ENCODE results near the gene SSC5D. TPM values are rescaled to one million over a fixed set of nuclear protein-coding genes. Genes with fewer than 3 reads are reported as not detected.

SSC5D gene
- total RNA-seq, 1 experiment from 2014 or later: 1.5 TPM

DNA sequence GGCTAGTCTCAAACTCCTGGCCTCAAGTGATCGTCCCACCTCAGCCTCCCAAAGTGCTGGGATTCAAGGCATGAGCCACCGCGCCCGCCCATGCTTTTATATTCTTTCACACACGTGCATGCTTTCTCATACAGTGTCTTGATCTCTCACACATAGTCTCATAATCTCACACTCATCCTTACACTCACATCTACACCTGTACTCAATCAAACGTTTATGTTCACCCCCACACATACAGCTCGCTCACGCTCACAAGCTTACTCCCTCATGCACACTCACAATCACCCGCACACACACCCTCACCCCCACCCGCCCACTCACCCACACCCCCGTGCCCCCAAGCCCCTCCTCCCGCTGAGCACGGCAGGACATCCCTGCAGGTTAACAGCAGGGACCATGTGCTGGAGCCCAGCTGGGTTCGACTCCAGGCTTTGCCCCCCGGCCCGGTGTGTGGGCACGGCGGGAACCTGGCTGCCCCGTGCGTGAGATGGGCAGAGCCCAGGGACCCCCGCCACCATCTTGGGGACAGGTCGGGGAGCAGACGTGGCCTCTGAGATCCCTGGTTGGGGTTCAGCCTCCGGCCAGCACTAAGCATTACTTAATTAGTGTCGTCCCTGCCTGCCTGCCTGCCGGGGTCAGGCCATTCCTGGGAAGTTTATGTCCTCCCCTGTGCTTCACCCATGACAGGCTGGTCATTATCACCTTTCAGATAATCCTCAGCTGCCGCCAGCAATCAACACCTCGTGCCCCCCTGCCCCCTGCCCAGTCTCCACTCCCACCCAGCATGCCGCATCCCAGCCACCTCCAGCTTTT is 37.3 kb downstream of the SSC5D start:
- Histone ChIP-seq H3K9ac (ENCODE audit: low read length) (no peak overlapping the region), H4K20me1 (ENCODE audit: insufficient read depth) (no peaks in the 10 kb centered on the region), H3K27me3 (ENCODE audit: insufficient read depth, low read length) (no peaks in the 10 kb centered on the region), H3K4me3 (replicated peaks in 1 of 2; ENCODE audit: low read depth in 1 of 2, low read length in 2 of 2) (no peak overlapping the region), H2AFZ (ENCODE audit: low read depth, low read length, poor library complexity, severe bottlenecking) (no peak overlapping the region), H3K9me3 (ENCODE audit: control insufficient read depth in 1 of 2, insufficient read depth in 1 of 2, low read depth in 1 of 2, low read length in 2 of 2) (peaks cover 0 to 4% of the 10 kb centered on the region in 2 experiments; a peak in 1 of 4 replicates), H3K79me2 (ENCODE audit: insufficient read depth, low read length) (no peaks in the 10 kb centered on the region), H3K4me1 (ENCODE audit: control insufficient read depth in 1 of 2, insufficient read depth in 2 of 2, low read length in 2 of 2) (peaks cover 0 to 4% of the 10 kb centered on the region in 2 experiments; a peak in 1 of 4 replicates), H3K36me3 (ENCODE audit: control insufficient read depth in 1 of 2, insufficient read depth in 2 of 2, low read length in 2 of 2) (no peaks in the 10 kb centered on the region), H3K9me2 (ENCODE audit: insufficient read depth) (no peaks in the 10 kb centered on the region), H3K4me2 (ENCODE audit: low read length) (no peak overlapping the region), H3K27ac (ENCODE audit: low read depth, low read length) (no peak overlapping the region)
- POLR2A ChIA-PET: interaction anchor here (0.8 kb wide), 1 partner anchor 49 kb away, joined by 3 read pairs; the partner anchor contains the start of gene ZNF628
- DNase-seq (ENCODE audit: low read depth, low spot score) (no peak), ATAC-seq (no peak)
- BruUV-seq (replicated peaks): no TSS peak
- RAD21 ChIA-PET (ENCODE audit: low non-redundant PET in 1 of 2, low total read pairs in 2 of 2, uncharacterized antibody in 2 of 2, unreplicated experiment in 2 of 2): no interaction called here
- TF ChIP-seq POLR2A (IDR thresholded peaks at IDR 0.05; ENCODE audit: borderline replicate concordance, extremely low read depth, insufficient read depth, insufficient read length) (no peak), CBX3 (IDR thresholded peaks at IDR 0.05; ENCODE audit: low read depth) (no peak)
- intact Hi-C loops (cut with micrococcal nuclease): no loop called here
- CTCF ChIA-PET: no interaction called here

DNA sequence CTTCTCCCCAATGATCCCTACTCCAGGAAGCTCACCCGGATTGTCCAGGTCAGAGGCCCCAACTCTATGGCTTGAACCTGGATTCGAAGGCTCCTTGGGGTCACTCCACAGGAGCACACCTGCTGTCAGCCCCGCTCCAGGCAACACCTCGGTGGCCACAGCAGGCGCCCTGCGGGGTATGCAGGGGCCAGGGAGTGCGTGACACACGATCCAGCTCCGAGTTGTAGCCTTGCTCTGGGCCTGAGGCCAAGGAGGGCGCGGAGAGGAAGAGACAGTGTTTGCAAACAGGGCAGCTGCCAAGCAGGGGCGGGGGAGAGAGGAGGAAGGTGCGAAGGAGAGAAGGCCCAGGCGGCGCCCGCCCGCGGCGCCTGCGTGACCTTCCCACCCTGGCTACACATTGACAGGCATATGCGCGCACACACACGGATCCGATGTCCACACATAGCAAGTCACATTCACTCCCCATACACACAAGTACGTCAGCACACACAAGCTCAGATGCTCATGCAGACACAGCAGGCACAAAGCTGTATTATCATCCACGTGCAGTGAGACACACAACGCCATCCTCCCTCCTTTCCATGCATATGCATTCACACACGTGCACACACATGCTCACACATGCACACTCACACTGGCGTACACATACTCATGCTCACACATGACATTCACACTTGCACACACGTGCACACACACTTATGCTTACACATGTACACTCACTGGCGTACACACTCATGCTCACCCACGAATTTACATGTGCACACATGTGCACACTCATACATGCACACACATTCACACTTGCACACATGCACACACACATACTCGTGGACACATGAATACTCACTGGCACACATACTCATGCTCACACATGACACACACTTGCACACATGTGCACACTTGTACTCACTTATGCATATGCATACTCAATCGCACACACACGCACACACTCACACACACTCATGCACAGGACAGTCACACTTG is 38.3 kb downstream of the SSC5D start:
- no peak overlapping the region for H3K4me3 ChIP-seq (replicated peaks in 1 of 2; ENCODE audit: low read depth in 1 of 2, low read length in 2 of 2)
- DNase-seq (ENCODE audit: low read depth, low spot score): no peak
- H3K27ac ChIP-seq (ENCODE audit: low read depth, low read length): no peak overlapping the region
- no peaks in the 10 kb centered on the region for H3K36me3 ChIP-seq (ENCODE audit: control insufficient read depth in 1 of 2, insufficient read depth in 2 of 2, low read length in 2 of 2)
- H3K9me3 ChIP-seq (ENCODE audit: control insufficient read depth in 1 of 2, insufficient read depth in 1 of 2, low read depth in 1 of 2, low read length in 2 of 2): peaks cover 0 to 4% of the 10 kb centered on the region in 2 experiments; a peak in 1 of 4 replicates
- H3K79me2 ChIP-seq (ENCODE audit: insufficient read depth, low read length): no peaks in the 10 kb centered on the region
- H3K4me2 ChIP-seq (ENCODE audit: low read length): no peak overlapping the region
- ChIA-PET POLR2A (interaction anchor here (0.8 kb wide), 1 partner anchor 50 kb away, joined by 3 read pairs; the partner anchor contains the start of gene ZNF628), CTCF (no interaction called here), RAD21 (ENCODE audit: low non-redundant PET in 1 of 2, low total read pairs in 2 of 2, uncharacterized antibody in 2 of 2, unreplicated experiment in 2 of 2) (no interaction called here)
- ATAC-seq: no peak
- H3K4me1 ChIP-seq (ENCODE audit: control insufficient read depth in 1 of 2, insufficient read depth in 2 of 2, low read length in 2 of 2): peaks cover 0 to 4% of the 10 kb centered on the region in 2 experiments; a peak in 1 of 4 replicates
- BruUV-seq (replicated peaks): no TSS peak
- intact Hi-C loops (cut with micrococcal nuclease): no loop called here
- H3K9me2 ChIP-seq (ENCODE audit: insufficient read depth): no peaks in the 10 kb centered on the region
- H4K20me1 ChIP-seq (ENCODE audit: insufficient read depth): no peaks in the 10 kb centered on the region
- no peak overlapping the region for H3K9ac ChIP-seq (ENCODE audit: low read length)
- H3K27me3 ChIP-seq (ENCODE audit: insufficient read depth, low read length): no peaks in the 10 kb centered on the region
- no peak overlapping the region for H2AFZ ChIP-seq (ENCODE audit: low read depth, low read length, poor library complexity, severe bottlenecking)
- TF ChIP-seq, protein P1, sequence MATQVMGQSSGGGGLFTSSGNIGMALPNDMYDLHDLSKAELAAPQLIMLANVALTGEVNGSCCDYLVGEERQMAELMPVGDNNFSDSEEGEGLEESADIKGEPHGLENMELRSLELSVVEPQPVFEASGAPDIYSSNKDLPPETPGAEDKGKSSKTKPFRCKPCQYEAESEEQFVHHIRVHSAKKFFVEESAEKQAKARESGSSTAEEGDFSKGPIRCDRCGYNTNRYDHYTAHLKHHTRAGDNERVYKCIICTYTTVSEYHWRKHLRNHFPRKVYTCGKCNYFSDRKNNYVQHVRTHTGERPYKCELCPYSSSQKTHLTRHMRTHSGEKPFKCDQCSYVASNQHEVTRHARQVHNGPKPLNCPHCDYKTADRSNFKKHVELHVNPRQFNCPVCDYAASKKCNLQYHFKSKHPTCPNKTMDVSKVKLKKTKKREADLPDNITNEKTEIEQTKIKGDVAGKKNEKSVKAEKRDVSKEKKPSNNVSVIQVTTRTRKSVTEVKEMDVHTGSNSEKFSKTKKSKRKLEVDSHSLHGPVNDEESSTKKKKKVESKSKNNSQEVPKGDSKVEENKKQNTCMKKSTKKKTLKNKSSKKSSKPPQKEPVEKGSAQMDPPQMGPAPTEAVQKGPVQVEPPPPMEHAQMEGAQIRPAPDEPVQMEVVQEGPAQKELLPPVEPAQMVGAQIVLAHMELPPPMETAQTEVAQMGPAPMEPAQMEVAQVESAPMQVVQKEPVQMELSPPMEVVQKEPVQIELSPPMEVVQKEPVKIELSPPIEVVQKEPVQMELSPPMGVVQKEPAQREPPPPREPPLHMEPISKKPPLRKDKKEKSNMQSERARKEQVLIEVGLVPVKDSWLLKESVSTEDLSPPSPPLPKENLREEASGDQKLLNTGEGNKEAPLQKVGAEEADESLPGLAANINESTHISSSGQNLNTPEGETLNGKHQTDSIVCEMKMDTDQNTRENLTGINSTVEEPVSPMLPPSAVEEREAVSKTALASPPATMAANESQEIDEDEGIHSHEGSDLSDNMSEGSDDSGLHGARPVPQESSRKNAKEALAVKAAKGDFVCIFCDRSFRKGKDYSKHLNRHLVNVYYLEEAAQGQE (IDR thresholded peaks at IDR 0.05; ENCODE audit: low read depth): no peak
- TF ChIP-seq, protein P2, sequence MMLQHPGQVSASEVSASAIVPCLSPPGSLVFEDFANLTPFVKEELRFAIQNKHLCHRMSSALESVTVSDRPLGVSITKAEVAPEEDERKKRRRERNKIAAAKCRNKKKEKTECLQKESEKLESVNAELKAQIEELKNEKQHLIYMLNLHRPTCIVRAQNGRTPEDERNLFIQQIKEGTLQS (IDR thresholded peaks at IDR 0.05): no peak
- no peak for TF ChIP-seq TCF7L2 (IDR thresholded peaks at IDR 0.05; ENCODE audit: borderline replicate concordance, extremely low read depth, insufficient read depth, insufficient read length)
- no peak for TF ChIP-seq EZH2phosphoT487 (IDR thresholded peaks at IDR 0.05; ENCODE audit: borderline replicate concordance)
- no peak for TF ChIP-seq CBX3 (IDR thresholded peaks at IDR 0.05; ENCODE audit: low read depth)
- no peak for TF ChIP-seq POLR2A (IDR thresholded peaks at IDR 0.05; ENCODE audit: borderline replicate concordance, extremely low read depth, insufficient read depth, insufficient read length)
- TF ChIP-seq POLR2AphosphoS5 (IDR thresholded peaks at IDR 0.05; ENCODE audit: low read depth, low read length): no peak
- TF ChIP-seq, protein P3, sequence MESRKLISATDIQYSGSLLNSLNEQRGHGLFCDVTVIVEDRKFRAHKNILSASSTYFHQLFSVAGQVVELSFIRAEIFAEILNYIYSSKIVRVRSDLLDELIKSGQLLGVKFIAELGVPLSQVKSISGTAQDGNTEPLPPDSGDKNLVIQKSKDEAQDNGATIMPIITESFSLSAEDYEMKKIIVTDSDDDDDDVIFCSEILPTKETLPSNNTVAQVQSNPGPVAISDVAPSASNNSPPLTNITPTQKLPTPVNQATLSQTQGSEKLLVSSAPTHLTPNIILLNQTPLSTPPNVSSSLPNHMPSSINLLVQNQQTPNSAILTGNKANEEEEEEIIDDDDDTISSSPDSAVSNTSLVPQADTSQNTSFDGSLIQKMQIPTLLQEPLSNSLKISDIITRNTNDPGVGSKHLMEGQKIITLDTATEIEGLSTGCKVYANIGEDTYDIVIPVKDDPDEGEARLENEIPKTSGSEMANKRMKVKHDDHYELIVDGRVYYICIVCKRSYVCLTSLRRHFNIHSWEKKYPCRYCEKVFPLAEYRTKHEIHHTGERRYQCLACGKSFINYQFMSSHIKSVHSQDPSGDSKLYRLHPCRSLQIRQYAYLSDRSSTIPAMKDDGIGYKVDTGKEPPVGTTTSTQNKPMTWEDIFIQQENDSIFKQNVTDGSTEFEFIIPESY (IDR thresholded peaks at IDR 0.05; ENCODE audit: extremely low read depth, insufficient replicate concordance, low read length): no peak
